ENCODE data around the gene CLIC4. TPM values are rescaled to one million over a fixed set of nuclear protein-coding genes. Genes with fewer than 3 reads are reported as not detected.

Gene CLIC4
- total and polyA plus RNA-seq, 10 of the 15 experiments (the other 5 are each of a cell fraction or from before 2014, with no cell fraction given) = 20.4 to 107 (median 69.6) TPM

DNA sequence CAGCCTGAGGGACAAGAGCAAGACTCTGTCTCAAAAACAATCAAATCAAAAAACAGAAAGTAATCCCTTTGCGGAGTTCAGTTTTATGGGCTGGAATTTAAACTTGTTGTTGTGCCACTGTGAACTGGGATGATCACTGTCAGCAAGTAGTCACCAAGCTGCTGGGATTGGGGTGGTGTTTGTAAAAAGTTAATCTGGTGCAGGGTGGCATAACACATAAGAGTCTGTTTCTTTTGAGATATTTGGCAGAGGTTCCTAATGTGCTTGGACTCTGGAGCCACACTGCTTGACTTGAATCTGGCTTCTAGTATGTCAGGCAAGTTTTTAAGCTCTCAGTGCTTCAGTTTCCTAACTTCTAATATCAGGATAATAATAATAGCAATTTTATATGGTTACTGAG, 6.6 kb downstream of the CLIC4 start:
- WGBS (ENCODE audit: insufficient coverage, insufficient replicate concordance, low lambda C conversion rate, missing lambda C conversion rate) = 100% methylated on average over 1 of the region's 1 CpG
- Histone ChIP-seq H3K27ac (ENCODE audit: control insufficient read depth, insufficient read depth) (no peak overlapping the region), H3K36me3 (ENCODE audit: control insufficient read depth in 2 of 2, insufficient read depth in 2 of 2, low read length in 1 of 2) (peaks cover 0 to 6% of the 10 kb centered on the region in 2 experiments; a peak in 1 of 4 replicates), H3K9me3 (replicated peaks; ENCODE audit: control insufficient read depth, insufficient read depth, low read length) (no peaks in the 10 kb centered on the region; the same call in 2 of the 3 replicates), H3K9ac (ENCODE audit: control insufficient read depth, insufficient read depth, low read length) (no peak overlapping the region), H4K20me1 (ENCODE audit: control insufficient read depth, insufficient read depth) (no peaks in the 10 kb centered on the region; the same call in 1 of the 2 replicates), H3K4me2 (ENCODE audit: control insufficient read depth, insufficient read depth) (no peak overlapping the region), H3K27me3 (replicated peaks in 1 of 2; ENCODE audit: control insufficient read depth in 2 of 2, insufficient read depth in 2 of 2, low read length in 1 of 2) (no peaks in the 10 kb centered on the region), H3K79me2 (ENCODE audit: control insufficient read depth, insufficient read depth, low read length) (peaks cover 67% of the 10 kb centered on the region), H3K4me3 (no peak overlapping the region), H3K4me1 (ENCODE audit: control insufficient read depth, insufficient read depth, low read length) (peaks cover 9% of the 10 kb centered on the region; the same call in 1 of the 2 replicates), H2AFZ (ENCODE audit: control insufficient read depth, low read depth, low read length) (no peak overlapping the region)
- RAD21 ChIA-PET (ENCODE audit: unreplicated experiment) = interaction anchor here (0.5 to 2.1 kb wide), 7 partner anchors 11 to 79 kb away, joined by 3 to 21 read pairs (median 3); no protein-coding TSS in a partner anchor
- POLR2A ChIA-PET = interaction anchor here (0.6 to 1.7 kb wide), 4 partner anchors 10 to 58 kb away, joined by 3 to 14 read pairs (median 3); no protein-coding TSS in a partner anchor
- no TSS peak for BruUV-seq (replicated peaks)
- FAIRE-seq (no peak), DNase-seq (ENCODE audit: low read depth, low spot score) (no peak), ATAC-seq (no peak)
- intact Hi-C loops (cut with micrococcal nuclease; ENCODE audit: unreplicated experiment) (no loop called here), in situ Hi-C loops (cut with MboI) (no loop called here)
- CTCF ChIA-PET = interaction anchor here (0.7 to 2.2 kb wide), 11 partner anchors 11 to 336 kb away, joined by 3 to 18 read pairs (median 3); no protein-coding TSS in a partner anchor
- SMC1A ChIA-PET (ENCODE audit: uncharacterized antibody, unreplicated experiment) = interaction anchor here (0.7 to 9.5 kb wide), 16 partner anchors 8 to 84 kb away, joined by 3 to 174 read pairs (median 5); no protein-coding TSS in a partner anchor
- TF ChIP-seq MTA2 (IDR thresholded peaks at IDR 0.05; ENCODE audit: low read depth) (no peak), ESRRA (IDR thresholded peaks at IDR 0.05; ENCODE audit: low read length) (no peak), SIN3A (IDR thresholded peaks at IDR 0.05; ENCODE audit: low read depth, low read length) (no peak), CREB1 (IDR thresholded peaks at IDR 0.05; ENCODE audit: low read depth) (no peak), ETV6 (conservative IDR thresholded peaks at IDR 0.05 in 1 of 2, IDR thresholded peaks at IDR 0.05 in 1 of 2; ENCODE audit: borderline replicate concordance in 1 of 2, low read depth in 1 of 2) (no peak), MEF2B (IDR thresholded peaks at IDR 0.05; ENCODE audit: partially characterized antibody, poor library complexity, severe bottlenecking) (no peak), RELB (IDR thresholded peaks at IDR 0.05; ENCODE audit: low read depth) (no peak), IRF4 (IDR thresholded peaks at IDR 0.05; ENCODE audit: low read depth, low read length) (no peak), ZSCAN29 (IDR thresholded peaks at IDR 0.05) (no peak), YY1 (IDR thresholded peaks at IDR 0.05; ENCODE audit: low read depth, low read length) (no peak), TCF3 (IDR thresholded peaks at IDR 0.05; ENCODE audit: borderline replicate concordance, insufficient read depth, low read depth, low read length) (no peak), ASH2L (IDR thresholded peaks at IDR 0.05; ENCODE audit: borderline replicate concordance, low read depth) (no peak), SKIL (IDR thresholded peaks at IDR 0.05; ENCODE audit: low read depth, poor library complexity, severe bottlenecking) (no peak), ZBTB4 (CRISPR knock-in tag; IDR thresholded peaks at IDR 0.05) (no peak), SP1 (IDR thresholded peaks at IDR 0.05; ENCODE audit: low read depth, low read length) (no peak), BRCA1 (IDR thresholded peaks at IDR 0.05; ENCODE audit: low read depth, low read length) (no peak)
